ENCODE data around the gene CCNL1.

GRCh38 chr3:157100096-157100477 lies 59.9 kb downstream of the CCNL1 start:
- TF ChIP-seq ZNF274 (IDR thresholded peaks at IDR 0.05; ENCODE audit: low read depth, low read length): no peak
- TF ChIP-seq SUZ12 (IDR thresholded peaks at IDR 0.05; ENCODE audit: extremely low read depth, insufficient read depth, insufficient read length): no peak
- no peak for TF ChIP-seq YY1 (IDR thresholded peaks at IDR 0.05; ENCODE audit: insufficient read depth, insufficient read length)

Measured in NT2/D1 (cell line).